Measurements from ENCODE around the gene RIOX2.

Gene RIOX2

DNA sequence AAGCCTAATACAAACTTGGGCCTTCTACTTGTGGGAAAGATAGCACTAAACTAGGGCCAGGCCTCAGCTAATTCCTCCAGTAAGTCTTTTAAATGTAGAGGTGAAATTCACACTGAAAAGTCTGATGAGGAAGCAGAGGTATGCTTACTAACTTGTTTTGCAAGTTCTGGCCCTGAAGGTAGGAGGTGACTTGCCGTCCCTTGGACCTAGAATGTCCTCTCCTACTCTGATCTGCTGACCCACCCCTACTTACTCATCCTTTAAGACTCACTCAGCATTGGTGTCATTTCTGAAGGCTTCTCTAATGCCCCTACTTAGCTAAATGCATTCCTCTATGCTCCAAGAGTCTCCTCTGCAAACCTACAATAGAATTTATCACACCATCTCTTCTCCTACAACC is 19.4 kb downstream of the RIOX2 start:
- H3K36me3 ChIP-seq (ENCODE audit: control insufficient read depth, insufficient read depth, low read length), result peaks cover 21% of the 10 kb centered on the region
- DNase-seq (ENCODE audit: extremely low read depth, insufficient read length), result no peak
- no peak for TF ChIP-seq CTCF (IDR thresholded peaks at IDR 0.05; ENCODE audit: insufficient read depth, low read length, poor library complexity, severe bottlenecking)
- H3K27me3 ChIP-seq (replicated peaks; ENCODE audit: control insufficient read depth, insufficient read depth, low read length), result no peaks in the 10 kb centered on the region
- H3K4me3 ChIP-seq (replicated peaks; ENCODE audit: low read depth, low read length), result no peak overlapping the region

- H3K36me3 ChIP-seq (ENCODE audit: control insufficient read depth, insufficient read depth, low read length), result peaks cover 17% of the 10 kb centered on the region
- DNase-seq (ENCODE audit: extremely low read depth, insufficient read length), result no peak
- H3K4me3 ChIP-seq (replicated peaks; ENCODE audit: low read depth, low read length), result no peak overlapping the region
- no peak for TF ChIP-seq CTCF (IDR thresholded peaks at IDR 0.05; ENCODE audit: insufficient read depth, low read length, poor library complexity, severe bottlenecking)
- H3K27me3 ChIP-seq (replicated peaks; ENCODE audit: control insufficient read depth, insufficient read depth, low read length), result no peaks in the 10 kb centered on the region
Measured at GRCh38 chr3:97952280-97952679, 20.0 kb downstream of the RIOX2 start.

- Histone ChIP-seq H3K36me3 (ENCODE audit: control insufficient read depth, insufficient read depth, low read length) (peaks cover 18% of the 10 kb centered on the region), H3K4me3 (replicated peaks; ENCODE audit: low read depth, low read length) (no peak overlapping the region), H3K27me3 (replicated peaks; ENCODE audit: control insufficient read depth, insufficient read depth, low read length) (no peaks in the 10 kb centered on the region)
- no peak for TF ChIP-seq CTCF (IDR thresholded peaks at IDR 0.05; ENCODE audit: insufficient read depth, low read length, poor library complexity, severe bottlenecking)
- DNase-seq (ENCODE audit: extremely low read depth, insufficient read length), result no peak
Measured at GRCh38 chr3:97950360-97950759, 21.9 kb downstream of the RIOX2 start.

- H3K4me3 ChIP-seq (replicated peaks; ENCODE audit: low read depth, low read length), result no peak overlapping the region
- TF ChIP-seq CTCF (IDR thresholded peaks at IDR 0.05; ENCODE audit: insufficient read depth, low read length, poor library complexity, severe bottlenecking), result no peak
- peaks cover 18% of the 10 kb centered on the region for H3K36me3 ChIP-seq (ENCODE audit: control insufficient read depth, insufficient read depth, low read length)
- no peaks in the 10 kb centered on the region for H3K27me3 ChIP-seq (replicated peaks; ENCODE audit: control insufficient read depth, insufficient read depth, low read length)
- DNase-seq (ENCODE audit: extremely low read depth, insufficient read length), result no peak
Measured at GRCh38 chr3:97949743-97950142, 22.5 kb downstream of the RIOX2 start.

DNA sequence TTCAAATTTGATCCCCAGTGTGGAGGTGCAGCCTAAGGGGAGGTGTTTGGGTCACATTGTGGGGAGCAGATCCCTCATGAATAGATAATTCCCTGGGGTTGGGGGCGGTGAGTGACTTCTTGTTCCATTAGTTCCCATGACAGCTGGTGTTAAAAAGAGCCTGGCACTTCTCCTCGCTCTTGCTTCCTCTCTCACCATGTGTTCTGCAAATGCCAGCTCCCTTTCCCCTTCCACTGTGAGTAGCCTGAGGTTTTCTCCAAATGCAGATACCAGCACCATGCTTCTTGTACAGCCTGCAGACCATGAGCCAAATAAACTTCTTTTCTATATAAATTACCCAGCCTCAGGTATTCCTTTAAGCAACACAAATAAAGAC is 23.1 kb downstream of the RIOX2 start:
- no peak overlapping the region for H3K4me3 ChIP-seq (replicated peaks; ENCODE audit: low read depth, low read length)
- no peaks in the 10 kb centered on the region for H3K27me3 ChIP-seq (replicated peaks; ENCODE audit: control insufficient read depth, insufficient read depth, low read length)
- DNase-seq (ENCODE audit: extremely low read depth, insufficient read length), result no peak
- H3K36me3 ChIP-seq (ENCODE audit: control insufficient read depth, insufficient read depth, low read length), result peaks cover 17% of the 10 kb centered on the region
- TF ChIP-seq CTCF (IDR thresholded peaks at IDR 0.05; ENCODE audit: insufficient read depth, low read length, poor library complexity, severe bottlenecking), result no peak

DNA sequence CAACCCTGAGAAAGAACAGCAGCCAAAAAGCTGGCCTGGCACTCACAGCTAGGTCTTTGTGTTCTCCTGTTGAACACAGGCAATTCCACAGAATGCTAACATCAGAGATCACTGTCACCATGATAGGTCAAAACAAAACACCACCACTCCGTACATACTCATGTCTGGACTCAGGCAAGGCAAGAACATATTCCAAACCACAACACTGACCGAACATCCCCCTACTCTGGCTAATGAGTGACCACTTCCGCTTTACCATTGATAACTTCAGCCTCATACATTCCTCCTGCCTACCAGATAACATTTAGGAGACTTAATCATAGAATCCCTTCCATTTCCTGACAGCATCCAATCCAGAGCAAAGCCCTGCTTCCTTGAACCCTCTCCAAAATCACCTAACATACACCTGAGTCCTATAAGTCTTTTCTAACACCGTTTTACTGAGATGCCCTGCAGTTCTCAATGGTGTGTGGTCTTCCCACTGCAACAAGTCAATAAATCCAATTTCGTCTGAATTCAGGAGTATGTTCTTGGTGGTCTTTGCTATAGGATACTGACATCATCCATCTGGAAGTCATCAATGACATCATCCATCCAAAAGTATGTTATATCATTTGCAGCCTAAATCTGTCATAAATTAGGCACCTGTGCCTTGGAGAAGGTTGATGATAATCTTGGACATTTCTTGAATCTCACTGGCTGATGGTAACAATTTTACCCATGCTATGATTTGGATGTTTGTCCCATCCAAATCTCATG is 23.7 kb downstream of the RIOX2 start:
- Histone ChIP-seq H3K4me3 (replicated peaks; ENCODE audit: low read depth, low read length) (no peak overlapping the region), H3K27me3 (replicated peaks; ENCODE audit: control insufficient read depth, insufficient read depth, low read length) (no peaks in the 10 kb centered on the region), H3K36me3 (ENCODE audit: control insufficient read depth, insufficient read depth, low read length) (peaks cover 16% of the 10 kb centered on the region)
- DNase-seq (ENCODE audit: extremely low read depth, insufficient read length), result no peak
- no peak for TF ChIP-seq CTCF (IDR thresholded peaks at IDR 0.05; ENCODE audit: insufficient read depth, low read length, poor library complexity, severe bottlenecking)
